Osteoblast (primary cell): ENCODE data around the gene CROCC2. TPM values are rescaled to one million over a fixed set of nuclear protein-coding genes. Genes with fewer than 3 reads are reported as not detected.

Source experiments
- DNase-seq: peaks from one replicate; pipeline ENCODE4 v3.0.0; 2011; ENCODE audit warnings: low spot score, mixed read lengths; ENCODE audit not compliant: insufficient read length; ENCODE audit errors: missing footprints
- H2AFZ ChIP-seq: 2 replicates; pipeline ENCODE4 v1.6.0; 2011; ENCODE audit warnings: mild to moderate bottlenecking, low read length
- H3K27ac ChIP-seq: 2 replicates; pipeline ENCODE4 v1.5.1; 2011; ENCODE audit warnings: mild to moderate bottlenecking, low read depth, low read length, moderate library complexity
- H3K27me3 ChIP-seq: 2 replicates; pipeline ENCODE4 v1.6.0; 2012; ENCODE audit warnings: mild to moderate bottlenecking, control low read depth, inconsistent platforms, low read length, moderate library complexity; ENCODE audit not compliant: insufficient read depth
- H3K36me3 ChIP-seq: 2 replicates; pipeline ENCODE4 v1.5.1; 2011; ENCODE audit warnings: mild to moderate bottlenecking, low read length, control low read depth, moderate library complexity; ENCODE audit not compliant: insufficient read depth
- H3K4me1 ChIP-seq: 2 replicates; pipeline ENCODE4 v1.5.1; 2011; ENCODE audit warnings: mild to moderate bottlenecking, low read length, control low read depth, moderate library complexity; ENCODE audit not compliant: insufficient read depth
- H3K4me2 ChIP-seq: 2 replicates; pipeline ENCODE4 v1.6.0; 2011; ENCODE audit warnings: mild to moderate bottlenecking, low read length; ENCODE audit not compliant: insufficient read depth
- H3K4me3 ChIP-seq: fragments of 200-600 bp; sonication (generic); 3 replicates; pipeline ENCODE4 v1.5.1; 2012; ENCODE audit warnings: mild to moderate bottlenecking, low read length, inconsistent platforms; ENCODE audit not compliant: insufficient read depth
- H3K79me2 ChIP-seq: 2 replicates; pipeline ENCODE4 v1.6.0; 2012; ENCODE audit warnings: mild to moderate bottlenecking, low read length, control low read depth, inconsistent platforms; ENCODE audit not compliant: insufficient read depth
- H3K9me3 ChIP-seq: 2 replicates; pipeline ENCODE4 v1.5.1; 2011; ENCODE audit warnings: low read depth, low read length, control low read depth
- H4K20me1 ChIP-seq: 2 replicates; pipeline ENCODE4 v1.6.0; 2012; ENCODE audit warnings: mild to moderate bottlenecking, low read length, control low read depth; ENCODE audit not compliant: insufficient read depth
- CTCF ChIP-seq: IDR thresholded peaks from 2 replicates; pipeline ENCODE4 v1.5.1; 2011; ENCODE audit warnings: mild to moderate bottlenecking, low read depth, low read length, moderate library complexity; ENCODE audit errors: extremely low read depth
- total RNA-seq: library from RNA; depleted of rRNA; stranded (reverse); fragments of >200 nt; gene quantifications from 2 replicates; pipeline ENCODE4 v1.2.3, GENCODE V29; 2012

The CROCC2 gene
- total RNA-seq, 1 donor = under 0.01 TPM

DNA sequence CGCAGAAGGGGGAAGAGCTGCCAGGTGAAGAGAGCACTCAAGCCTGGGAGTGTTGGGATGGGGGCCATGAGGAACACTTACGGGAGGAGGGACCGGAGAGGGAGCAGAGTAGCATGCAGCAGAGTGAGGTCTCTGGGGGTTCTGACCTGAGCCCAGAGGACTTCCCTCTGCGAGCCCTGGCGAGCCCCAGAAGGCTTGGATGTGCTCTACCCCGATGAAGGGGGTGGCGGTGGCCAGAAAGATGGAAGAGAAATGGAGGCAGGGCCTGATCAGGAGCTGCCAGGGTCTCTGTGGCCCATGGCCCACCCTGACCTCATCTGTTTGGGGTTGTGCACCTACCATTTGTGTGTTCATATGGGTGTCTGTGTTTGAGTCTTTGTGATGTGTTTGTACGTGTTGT, 42.0 kb downstream of the CROCC2 start:
- no peak for TF ChIP-seq CTCF
- no peak overlapping the region for H2AFZ ChIP-seq
- H4K20me1 ChIP-seq = no peaks in the 10 kb centered on the region
- no peaks in the 10 kb centered on the region for H3K79me2 ChIP-seq
- H3K4me2 ChIP-seq = no peak overlapping the region
- no peaks in the 10 kb centered on the region for H3K4me1 ChIP-seq
- H3K27me3 ChIP-seq = no peaks in the 10 kb centered on the region
- DNase-seq = peak; percentile 14
- no peak overlapping the region for H3K4me3 ChIP-seq
- no peaks in the 10 kb centered on the region for H3K36me3 ChIP-seq
- no peaks in the 10 kb centered on the region for H3K9me3 ChIP-seq
- no peak overlapping the region for H3K27ac ChIP-seq

DNA sequence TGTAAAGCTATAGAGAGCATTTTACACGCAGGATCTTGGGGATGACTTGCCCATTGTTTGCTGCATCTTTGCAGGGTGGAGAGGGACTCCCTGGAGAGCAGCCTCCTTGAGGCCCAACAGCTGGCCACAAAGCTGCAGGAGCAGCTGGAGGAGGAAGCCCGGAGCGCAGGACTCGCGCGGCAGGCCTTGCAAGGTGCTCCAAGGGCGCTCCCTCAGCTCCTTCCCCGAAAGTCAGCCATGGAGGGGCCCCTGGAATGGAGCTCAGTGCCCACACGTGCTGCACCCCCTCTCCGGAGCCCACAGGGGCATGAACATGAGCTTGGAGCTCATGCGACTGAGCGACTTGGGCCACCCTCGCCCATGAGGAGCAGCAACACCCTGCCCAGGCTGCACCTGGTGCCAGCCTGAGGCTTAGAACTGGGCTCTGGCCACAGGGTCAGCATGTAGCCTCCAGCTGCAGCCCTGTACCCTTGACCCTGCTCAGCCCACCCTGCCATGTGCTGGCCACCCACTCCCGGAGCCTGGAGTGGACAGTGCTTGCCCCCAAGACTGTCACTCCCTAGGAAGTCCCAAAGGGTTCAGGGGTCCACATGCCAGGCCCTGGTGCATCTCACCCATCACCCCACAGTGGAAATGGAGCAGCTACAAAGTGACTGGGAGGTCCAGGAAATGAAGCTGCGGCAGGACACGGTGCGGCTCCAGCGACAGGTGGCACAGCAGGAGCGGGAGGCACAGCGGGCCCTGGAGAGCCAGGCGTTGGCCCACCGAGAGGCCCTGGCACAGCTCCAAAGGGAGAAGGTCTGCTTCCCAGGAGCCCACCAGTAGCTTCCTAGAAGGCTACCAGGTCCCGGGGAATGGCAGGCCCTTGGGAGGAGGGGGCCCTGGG, 43.0 kb downstream of the CROCC2 start:
- H3K27ac ChIP-seq = no peak overlapping the region
- H3K4me3 ChIP-seq = no peak overlapping the region
- no peaks in the 10 kb centered on the region for H3K9me3 ChIP-seq
- H4K20me1 ChIP-seq = no peaks in the 10 kb centered on the region
- peak; percentile 80 for DNase-seq
- H3K4me2 ChIP-seq = no peak overlapping the region
- no peak overlapping the region for H2AFZ ChIP-seq
- no peaks in the 10 kb centered on the region for H3K36me3 ChIP-seq
- no peak for TF ChIP-seq CTCF
- no peaks in the 10 kb centered on the region for H3K4me1 ChIP-seq
- no peaks in the 10 kb centered on the region for H3K79me2 ChIP-seq
- no peaks in the 10 kb centered on the region for H3K27me3 ChIP-seq

DNA sequence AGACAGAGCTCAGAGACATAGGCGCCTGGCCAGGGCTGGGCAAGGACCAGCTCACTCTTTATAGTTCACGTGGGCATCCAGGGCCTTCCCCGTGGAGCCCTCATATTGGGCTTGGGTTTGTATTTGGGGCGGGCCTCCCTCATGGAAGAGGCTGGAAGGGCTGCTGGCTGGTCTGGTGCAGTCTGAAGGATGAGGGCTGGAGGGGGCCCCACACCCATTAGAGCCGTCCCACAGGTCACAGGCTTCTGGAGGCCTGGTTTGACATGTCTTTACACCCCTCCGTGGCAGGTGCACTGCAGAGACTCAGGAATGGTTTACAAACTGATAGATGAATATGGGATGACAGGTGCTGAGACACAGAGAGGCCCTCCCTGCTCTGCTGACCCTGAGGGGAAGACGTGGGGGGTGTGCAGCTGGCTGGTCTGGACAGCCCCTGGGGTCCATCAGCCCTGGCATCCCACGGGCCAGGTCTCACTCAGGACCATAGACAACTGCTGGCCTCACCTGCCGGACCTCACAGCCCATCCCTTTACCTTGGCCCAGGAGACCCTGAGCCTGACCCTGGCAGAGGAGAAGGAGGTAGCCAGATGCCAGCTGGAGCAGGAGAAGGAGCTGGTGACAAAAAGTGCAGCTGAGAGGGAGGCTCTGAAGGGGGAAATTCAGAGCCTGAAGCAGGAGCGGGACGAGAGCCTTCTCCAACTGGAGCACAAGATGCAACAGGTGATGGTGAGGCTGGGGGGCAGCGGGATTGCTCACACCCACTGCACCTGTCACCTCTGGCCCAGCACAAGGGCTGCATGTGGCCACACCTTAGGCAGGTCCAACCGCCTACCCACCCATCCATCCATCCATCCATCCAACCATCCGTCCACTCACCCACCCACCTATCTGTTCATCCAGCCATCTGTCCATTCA, 43.9 kb downstream of the CROCC2 start:
- Histone ChIP-seq H3K27ac (no peak overlapping the region), H3K9me3 (no peaks in the 10 kb centered on the region), H4K20me1 (no peaks in the 10 kb centered on the region), H3K4me2 (no peak overlapping the region), H2AFZ (no peak overlapping the region), H3K4me3 (no peak overlapping the region), H3K36me3 (no peaks in the 10 kb centered on the region), H3K27me3 (no peaks in the 10 kb centered on the region), H3K4me1 (no peaks in the 10 kb centered on the region), H3K79me2 (no peaks in the 10 kb centered on the region)
- no peak for TF ChIP-seq CTCF
- DNase-seq = peak; percentile 51
